ENCODE results near the gene ASTN2. TPM values are rescaled to one million over a fixed set of nuclear protein-coding genes. Genes with fewer than 3 reads are reported as not detected.

ASTN2 gene
- total and polyA plus RNA-seq, 2 experiments from 2014 or later, result 7.0 to 24.6 TPM

DNA sequence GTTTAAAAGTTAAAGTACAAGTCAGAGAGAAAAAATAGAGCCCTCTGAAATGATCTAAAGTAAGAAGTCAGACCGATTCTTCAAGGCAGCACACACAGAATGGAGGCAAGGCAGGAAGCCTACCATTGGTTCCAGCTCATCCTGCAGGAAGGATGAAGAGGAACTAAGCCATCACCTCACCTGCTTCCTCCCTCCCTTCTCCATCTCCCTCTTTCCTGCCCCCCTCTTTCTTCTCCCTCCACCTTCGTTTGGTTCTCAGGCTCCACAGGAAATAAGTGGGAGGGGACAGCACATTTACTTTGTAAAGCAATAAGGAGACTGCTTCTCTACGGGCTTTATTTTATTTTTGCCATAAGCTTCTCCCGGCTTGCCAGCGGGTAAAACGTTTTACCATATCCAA, 514.3 kb downstream of the ASTN2 start:
- peaks cover 5% of the 10 kb centered on the region; the same call in 1 of the 3 replicates for H3K36me3 Mint-ChIP-seq (ENCODE audit: low read depth)
- ATAC-seq, result peak; percentile 34; the same call in 1 of the 3 replicates

More for the DNA sequence above, 514.3 kb downstream of the ASTN2 start:
- H3K27ac Mint-ChIP-seq, result no peak overlapping the region
- H3K4me1 ChIP-seq (ENCODE audit: insufficient read depth), result peaks cover 10% of the 10 kb centered on the region
- H4K20me1 ChIP-seq (replicated peaks; ENCODE audit: insufficient read depth), result no peaks in the 10 kb centered on the region
- DNase-seq (ENCODE audit: low spot score), result peak; percentile 56
- no peak overlapping the region for H3K4me3 Mint-ChIP-seq
- no peaks in the 10 kb centered on the region for H3K9me2 ChIP-seq (ENCODE audit: insufficient read depth)
- peaks cover 5% of the 10 kb centered on the region for H3K27me3 Mint-ChIP-seq (ENCODE audit: insufficient read depth, low read depth, poor library complexity)
- no peak overlapping the region for H3K4me2 ChIP-seq
- no peaks in the 10 kb centered on the region for H3K36me3 ChIP-seq (ENCODE audit: insufficient read depth)
- H3K4me1 Mint-ChIP-seq, result peaks cover 26% of the 10 kb centered on the region
- no peak overlapping the region for H2AFZ ChIP-seq
- no peak for TF ChIP-seq CREB1 (CRISPR knock-in tag; IDR thresholded peaks at IDR 0.05; ENCODE audit: low read depth)
- no peak for TF ChIP-seq NANOG (IDR thresholded peaks at IDR 0.05; ENCODE audit: borderline replicate concordance)
- TF ChIP-seq JUNB (IDR thresholded peaks at IDR 0.05; ENCODE audit: unreplicated experiment), result no peak
- TF ChIP-seq STAT1 (IDR thresholded peaks at IDR 0.05; ENCODE audit: unreplicated experiment), result no peak
- TF ChIP-seq, protein P1, sequence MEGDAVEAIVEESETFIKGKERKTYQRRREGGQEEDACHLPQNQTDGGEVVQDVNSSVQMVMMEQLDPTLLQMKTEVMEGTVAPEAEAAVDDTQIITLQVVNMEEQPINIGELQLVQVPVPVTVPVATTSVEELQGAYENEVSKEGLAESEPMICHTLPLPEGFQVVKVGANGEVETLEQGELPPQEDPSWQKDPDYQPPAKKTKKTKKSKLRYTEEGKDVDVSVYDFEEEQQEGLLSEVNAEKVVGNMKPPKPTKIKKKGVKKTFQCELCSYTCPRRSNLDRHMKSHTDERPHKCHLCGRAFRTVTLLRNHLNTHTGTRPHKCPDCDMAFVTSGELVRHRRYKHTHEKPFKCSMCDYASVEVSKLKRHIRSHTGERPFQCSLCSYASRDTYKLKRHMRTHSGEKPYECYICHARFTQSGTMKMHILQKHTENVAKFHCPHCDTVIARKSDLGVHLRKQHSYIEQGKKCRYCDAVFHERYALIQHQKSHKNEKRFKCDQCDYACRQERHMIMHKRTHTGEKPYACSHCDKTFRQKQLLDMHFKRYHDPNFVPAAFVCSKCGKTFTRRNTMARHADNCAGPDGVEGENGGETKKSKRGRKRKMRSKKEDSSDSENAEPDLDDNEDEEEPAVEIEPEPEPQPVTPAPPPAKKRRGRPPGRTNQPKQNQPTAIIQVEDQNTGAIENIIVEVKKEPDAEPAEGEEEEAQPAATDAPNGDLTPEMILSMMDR (conservative IDR thresholded peaks at IDR 0.05; ENCODE audit: low read depth in 2 of 2), result no peak
- TF ChIP-seq POLR2AphosphoS5 (IDR thresholded peaks at IDR 0.05; ENCODE audit: low read depth), result no peak
- no peak for TF ChIP-seq EZH2 (IDR thresholded peaks at IDR 0.05; ENCODE audit: low read depth, unreplicated experiment)
- TF ChIP-seq ZNF114 (CRISPR knock-in tag; IDR thresholded peaks at IDR 0.05), result no peak
- TF ChIP-seq ZNF331 (CRISPR knock-in tag; IDR thresholded peaks at IDR 0.05; ENCODE audit: low read depth), result no peak
- TF ChIP-seq, protein P2, sequence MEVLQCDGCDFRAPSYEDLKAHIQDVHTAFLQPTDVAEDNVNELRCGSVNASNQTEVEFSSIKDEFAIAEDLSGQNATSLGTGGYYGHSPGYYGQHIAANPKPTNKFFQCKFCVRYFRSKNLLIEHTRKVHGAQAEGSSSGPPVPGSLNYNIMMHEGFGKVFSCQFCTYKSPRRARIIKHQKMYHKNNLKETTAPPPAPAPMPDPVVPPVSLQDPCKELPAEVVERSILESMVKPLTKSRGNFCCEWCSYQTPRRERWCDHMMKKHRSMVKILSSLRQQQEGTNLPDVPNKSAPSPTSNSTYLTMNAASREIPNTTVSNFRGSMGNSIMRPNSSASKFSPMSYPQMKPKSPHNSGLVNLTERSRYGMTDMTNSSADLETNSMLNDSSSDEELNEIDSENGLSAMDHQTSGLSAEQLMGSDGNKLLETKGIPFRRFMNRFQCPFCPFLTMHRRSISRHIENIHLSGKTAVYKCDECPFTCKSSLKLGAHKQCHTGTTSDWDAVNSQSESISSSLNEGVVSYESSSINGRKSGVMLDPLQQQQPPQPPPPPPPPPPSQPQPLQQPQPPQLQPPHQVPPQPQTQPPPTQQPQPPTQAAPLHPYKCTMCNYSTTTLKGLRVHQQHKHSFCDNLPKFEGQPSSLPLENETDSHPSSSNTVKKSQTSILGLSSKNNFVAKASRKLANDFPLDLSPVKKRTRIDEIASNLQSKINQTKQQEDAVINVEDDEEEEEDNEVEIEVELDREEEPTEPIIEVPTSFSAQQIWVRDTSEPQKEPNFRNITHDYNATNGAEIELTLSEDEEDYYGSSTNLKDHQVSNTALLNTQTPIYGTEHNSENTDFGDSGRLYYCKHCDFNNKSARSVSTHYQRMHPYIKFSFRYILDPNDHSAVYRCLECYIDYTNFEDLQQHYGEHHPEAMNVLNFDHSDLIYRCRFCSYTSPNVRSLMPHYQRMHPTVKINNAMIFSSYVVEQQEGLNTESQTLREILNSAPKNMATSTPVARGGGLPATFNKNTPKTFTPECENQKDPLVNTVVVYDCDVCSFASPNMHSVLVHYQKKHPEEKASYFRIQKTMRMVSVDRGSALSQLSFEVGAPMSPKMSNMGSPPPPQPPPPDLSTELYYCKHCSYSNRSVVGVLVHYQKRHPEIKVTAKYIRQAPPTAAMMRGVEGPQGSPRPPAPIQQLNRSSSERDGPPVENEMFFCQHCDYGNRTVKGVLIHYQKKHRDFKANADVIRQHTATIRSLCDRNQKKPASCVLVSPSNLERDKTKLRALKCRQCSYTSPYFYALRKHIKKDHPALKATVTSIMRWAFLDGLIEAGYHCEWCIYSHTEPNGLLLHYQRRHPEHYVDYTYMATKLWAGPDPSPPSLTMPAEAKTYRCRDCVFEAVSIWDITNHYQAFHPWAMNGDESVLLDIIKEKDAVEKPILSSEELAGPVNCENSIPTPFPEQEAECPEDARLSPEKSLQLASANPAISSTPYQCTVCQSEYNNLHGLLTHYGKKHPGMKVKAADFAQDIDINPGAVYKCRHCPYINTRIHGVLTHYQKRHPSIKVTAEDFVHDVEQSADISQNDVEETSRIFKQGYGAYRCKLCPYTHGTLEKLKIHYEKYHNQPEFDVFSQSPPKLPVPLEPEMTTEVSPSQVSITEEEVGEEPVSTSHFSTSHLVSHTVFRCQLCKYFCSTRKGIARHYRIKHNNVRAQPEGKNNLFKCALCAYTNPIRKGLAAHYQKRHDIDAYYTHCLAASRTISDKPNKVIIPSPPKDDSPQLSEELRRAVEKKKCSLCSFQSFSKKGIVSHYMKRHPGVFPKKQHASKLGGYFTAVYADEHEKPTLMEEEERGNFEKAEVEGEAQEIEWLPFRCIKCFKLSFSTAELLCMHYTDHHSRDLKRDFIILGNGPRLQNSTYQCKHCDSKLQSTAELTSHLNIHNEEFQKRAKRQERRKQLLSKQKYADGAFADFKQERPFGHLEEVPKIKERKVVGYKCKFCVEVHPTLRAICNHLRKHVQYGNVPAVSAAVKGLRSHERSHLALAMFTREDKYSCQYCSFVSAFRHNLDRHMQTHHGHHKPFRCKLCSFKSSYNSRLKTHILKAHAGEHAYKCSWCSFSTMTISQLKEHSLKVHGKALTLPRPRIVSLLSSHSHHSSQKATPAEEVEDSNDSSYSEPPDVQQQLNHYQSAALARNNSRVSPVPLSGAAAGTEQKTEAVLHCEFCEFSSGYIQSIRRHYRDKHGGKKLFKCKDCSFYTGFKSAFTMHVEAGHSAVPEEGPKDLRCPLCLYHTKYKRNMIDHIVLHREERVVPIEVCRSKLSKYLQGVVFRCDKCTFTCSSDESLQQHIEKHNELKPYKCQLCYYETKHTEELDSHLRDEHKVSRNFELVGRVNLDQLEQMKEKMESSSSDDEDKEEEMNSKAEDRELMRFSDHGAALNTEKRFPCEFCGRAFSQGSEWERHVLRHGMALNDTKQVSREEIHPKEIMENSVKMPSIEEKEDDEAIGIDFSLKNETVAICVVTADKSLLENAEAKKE (CRISPR knock-in tag; IDR thresholded peaks at IDR 0.05), result no peak
- no peak for TF ChIP-seq ETS1 (IDR thresholded peaks at IDR 0.05)
- TF ChIP-seq EZH2phosphoT487 (IDR thresholded peaks at IDR 0.05; ENCODE audit: unreplicated experiment), result no peak
- no peak overlapping the region for H3K4me3 ChIP-seq
- H3K27me3 ChIP-seq (ENCODE audit: insufficient read depth), result no peaks in the 10 kb centered on the region
- H3F3A ChIP-seq (replicated peaks; ENCODE audit: low read depth), result no peaks in the 10 kb centered on the region
- peaks cover 10% of the 10 kb centered on the region; the same call in 2 of the 3 replicates for H3K9me3 Mint-ChIP-seq
- peak overlapping the region; percentile 78 for H3K27ac ChIP-seq (ENCODE audit: low read depth)
- no peaks in the 10 kb centered on the region for H3K79me2 ChIP-seq (replicated peaks; ENCODE audit: insufficient read depth)

Measured in GM23338 (cell line).